Limb (tissue), 2 donors: Measurements from ENCODE around the gene CPSF7.

Experiments
- DNase-seq, 2 donors: peaks; one replicate each; pipeline ENCODE4 v3.0.0-alpha.2; 2016; ENCODE audit errors: extremely low spot score in 2 of 2

CPSF7 gene

GRCh38 chr11:61357233-61357893 is 72.4 kb downstream of the CPSF7 start:
- no peak for DNase-seq

DNA sequence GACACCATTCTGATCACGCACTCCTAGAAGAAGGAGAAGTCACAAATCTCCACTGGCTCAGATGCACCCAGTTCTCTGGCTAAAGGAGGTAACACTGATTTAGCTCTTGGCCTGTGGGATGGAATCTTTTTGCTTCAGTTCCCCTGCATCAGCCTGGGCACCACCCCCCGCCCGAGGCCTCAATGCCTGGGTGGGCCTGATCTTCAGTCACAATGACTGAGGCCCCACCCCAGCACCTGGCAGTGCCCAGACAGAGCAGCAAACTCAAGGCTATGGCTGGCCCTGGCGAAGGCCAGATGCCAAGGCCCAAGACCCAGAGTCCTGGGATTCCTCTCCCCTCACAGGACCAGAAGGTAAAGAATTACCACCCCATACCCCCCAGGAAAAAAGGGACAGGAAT is 73.1 kb downstream of the CPSF7 start:
- DNase-seq = no peak

- no peak for DNase-seq
Measured at GRCh38 chr11:61354208-61354607, 75.6 kb downstream of the CPSF7 start.

DNA sequence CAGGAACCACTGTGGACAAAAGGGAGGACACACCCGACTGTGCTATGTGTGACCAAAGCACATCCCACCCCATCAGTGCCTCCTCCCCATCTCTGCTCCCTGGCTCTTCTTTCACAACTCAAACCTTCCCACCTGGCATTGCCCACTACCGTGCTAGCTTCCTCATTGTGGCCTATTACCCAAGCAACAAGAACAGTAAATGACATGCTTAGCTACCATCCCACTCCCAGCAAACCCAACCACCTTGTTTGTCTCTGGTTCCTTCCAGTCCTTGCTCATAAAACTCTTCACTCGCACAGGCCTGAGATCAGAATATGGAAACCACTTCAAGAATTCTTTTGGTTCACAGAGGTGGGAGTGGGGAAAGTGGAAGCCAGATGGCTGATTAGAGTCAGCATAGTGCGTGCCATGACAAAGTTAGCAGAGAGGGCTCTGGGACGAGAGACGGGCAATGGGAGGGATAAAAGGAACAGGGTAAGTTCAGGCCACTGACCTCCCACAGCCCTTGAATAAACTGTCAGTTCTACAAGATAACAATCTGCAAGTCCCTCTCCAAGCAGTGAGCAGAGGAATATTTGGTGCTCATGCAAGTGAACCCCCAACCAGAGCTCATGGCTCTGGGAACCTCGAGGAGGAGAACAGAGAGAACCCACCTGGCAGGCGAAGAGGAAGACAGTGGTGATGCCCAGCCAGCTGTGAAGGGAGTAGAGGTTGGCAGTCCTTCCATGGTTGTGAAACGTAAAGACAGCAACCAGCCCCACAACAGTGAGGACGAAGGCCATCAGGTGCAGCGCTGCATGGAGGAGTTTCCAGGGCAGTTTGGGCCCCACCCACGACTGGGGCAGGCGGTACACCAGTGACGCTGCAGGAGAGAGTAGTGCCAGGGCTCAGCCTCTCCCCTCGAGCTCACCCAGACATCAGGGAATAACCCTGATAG is 76.4 kb downstream of the CPSF7 start:
- DNase-seq = no peak
